GM19467 (cell line): ENCODE measurements around the gene P2RY14.
"Not testable (repeated sequence)": the region's sequence is repeated elsewhere in the genome, so short reads cannot be mapped to it uniquely, and the experiment has no call there.

Experiments used
- ATAC-seq: cut with Tn5 transposase; IDR thresholded peaks from one replicate; pipeline ENCODE4 v1.9.1; 2021; ENCODE audit warnings: mild to moderate bottlenecking, moderate library complexity; ENCODE audit not compliant: unreplicated experiment

Gene P2RY14

GRCh38 chr3:151195826-151196225 is 82.5 kb downstream of the P2RY14 start:
- ATAC-seq, result no peak

DNA sequence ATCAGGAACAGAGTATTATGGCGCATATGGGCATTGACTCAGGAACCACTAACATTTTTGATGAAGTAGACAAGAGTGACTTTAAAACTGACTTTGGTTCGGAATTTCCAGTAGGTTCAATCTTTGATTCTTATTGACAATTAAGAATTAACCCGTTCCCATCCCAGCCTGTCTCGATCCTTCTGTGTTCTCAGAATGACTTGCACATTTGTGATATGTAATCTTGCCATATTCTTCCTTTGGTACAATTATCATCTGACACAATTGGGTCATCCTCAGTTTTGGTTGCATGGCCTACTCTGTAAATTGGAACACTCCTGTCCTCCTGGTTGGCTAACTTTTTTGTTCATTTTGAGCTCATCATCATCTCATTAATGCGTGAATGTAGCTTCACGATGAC is 85.8 kb downstream of the P2RY14 start:
- no peak for ATAC-seq

DNA sequence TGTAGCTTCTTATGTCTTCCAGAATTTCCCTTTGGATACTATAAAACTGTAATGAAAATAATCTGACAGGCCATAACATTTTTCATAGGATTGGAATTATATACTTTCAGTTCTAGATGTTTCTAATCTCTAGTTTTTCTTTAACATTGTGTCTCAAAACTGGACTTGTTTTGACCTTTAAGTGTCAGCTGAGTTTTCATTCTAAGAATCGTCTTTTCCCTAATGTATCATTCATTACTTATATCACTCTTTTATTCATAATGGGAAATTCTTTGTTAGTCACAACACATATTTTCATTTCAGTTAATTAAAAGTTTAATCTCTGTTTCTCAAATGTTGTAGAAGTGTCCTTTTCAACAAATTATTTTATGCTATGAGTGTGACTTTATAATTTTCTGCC is 87.2 kb downstream of the P2RY14 start:
- ATAC-seq, result no peak

- no peak for ATAC-seq
Observed at GRCh38 chr3:151183265-151183671, 95.1 kb downstream of the P2RY14 start.

- no peak for ATAC-seq
Observed at GRCh38 chr3:151182349-151183079, 95.8 kb downstream of the P2RY14 start.

GRCh38 chr3:151178208-151178845 is 100.0 kb downstream of the P2RY14 start:
- no peak for ATAC-seq

DNA sequence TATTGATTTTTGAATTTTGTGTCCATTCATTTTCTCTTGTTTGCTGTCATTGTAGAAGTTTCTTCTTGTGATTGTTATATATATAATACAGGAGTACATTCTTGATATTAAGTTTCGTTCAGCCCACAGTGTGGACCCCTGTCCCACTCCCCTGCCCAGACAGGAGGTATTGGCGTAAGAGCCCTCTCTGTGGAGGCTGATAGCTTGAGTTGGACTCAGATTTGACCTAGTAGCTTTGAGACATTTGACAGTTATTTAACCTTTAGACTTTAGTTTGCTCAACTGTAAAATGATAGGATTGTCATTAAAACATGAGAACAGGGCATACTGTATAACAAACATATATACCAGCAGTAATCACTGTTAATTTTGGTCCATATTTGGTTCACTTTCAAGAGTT is 102.4 kb downstream of the P2RY14 start:
- no peak for ATAC-seq

- no peak for ATAC-seq
Observed at GRCh38 chr3:151174351-151174750, 104.0 kb downstream of the P2RY14 start.

DNA sequence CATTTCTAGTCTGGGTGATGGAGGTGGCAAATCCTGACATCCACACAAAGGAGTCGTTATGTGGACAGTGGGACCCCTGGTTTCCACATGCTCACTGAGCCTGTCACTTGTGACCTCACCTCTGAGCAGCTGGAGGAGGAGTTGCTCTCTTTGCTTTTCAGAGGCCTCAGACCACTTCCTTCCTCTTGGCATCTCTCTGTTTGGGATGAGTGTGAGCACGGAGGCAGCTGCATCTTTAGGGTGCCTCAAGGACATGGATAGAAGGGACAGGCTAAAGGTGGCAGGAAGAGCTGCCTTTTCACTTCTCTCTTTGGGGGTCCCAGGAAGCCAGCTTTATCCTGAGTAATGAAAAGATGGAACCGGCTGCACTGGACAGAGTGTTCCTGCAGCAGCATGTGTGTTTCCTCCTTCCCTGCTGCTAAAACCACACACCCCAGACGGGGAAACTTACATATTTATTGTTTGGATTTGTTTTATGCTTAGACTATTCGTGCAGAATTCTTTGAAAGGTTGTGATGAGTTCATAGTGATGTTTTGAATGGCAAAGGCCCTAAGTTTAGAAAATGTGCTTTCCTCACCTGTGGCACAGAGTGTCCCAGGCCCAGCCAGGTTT is 107.1 kb downstream of the P2RY14 start:
- peak; percentile 70 for ATAC-seq

- not testable (repeated sequence) for ATAC-seq
Observed at GRCh38 chr3:151169948-151170679, 108.2 kb downstream of the P2RY14 start.

DNA sequence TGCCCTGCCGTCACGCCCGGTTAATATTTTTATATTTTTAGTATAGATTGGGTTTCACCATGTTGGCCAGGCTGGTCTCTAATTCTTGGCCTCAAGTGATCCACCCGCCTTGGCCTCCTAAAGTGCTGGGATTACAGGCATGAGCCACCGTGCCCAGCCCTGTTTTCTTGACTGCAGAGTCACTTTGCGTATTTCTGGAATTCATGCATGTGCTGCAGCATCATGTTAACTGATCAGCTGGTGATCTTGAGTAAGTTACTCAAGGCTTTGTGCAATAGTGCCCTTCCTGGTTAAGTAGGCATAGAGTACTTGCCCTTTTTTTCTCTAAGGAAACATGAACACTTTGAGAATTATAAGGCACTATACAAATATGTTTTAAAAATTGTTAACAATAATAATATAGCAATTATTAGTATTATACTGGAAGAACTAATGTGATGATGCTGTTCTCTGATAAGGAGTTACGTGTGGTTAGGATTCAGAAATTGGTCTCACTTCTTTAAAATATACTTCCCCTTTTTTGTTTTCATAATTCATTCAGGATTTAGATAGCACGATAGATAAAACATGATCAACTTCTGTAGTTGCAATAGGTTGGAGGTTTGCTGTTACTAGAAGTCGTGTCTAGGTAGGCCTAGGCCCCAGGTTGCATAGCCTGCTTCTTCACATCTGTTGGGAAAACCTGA is 108.9 kb downstream of the P2RY14 start:
- ATAC-seq, result no peak

DNA sequence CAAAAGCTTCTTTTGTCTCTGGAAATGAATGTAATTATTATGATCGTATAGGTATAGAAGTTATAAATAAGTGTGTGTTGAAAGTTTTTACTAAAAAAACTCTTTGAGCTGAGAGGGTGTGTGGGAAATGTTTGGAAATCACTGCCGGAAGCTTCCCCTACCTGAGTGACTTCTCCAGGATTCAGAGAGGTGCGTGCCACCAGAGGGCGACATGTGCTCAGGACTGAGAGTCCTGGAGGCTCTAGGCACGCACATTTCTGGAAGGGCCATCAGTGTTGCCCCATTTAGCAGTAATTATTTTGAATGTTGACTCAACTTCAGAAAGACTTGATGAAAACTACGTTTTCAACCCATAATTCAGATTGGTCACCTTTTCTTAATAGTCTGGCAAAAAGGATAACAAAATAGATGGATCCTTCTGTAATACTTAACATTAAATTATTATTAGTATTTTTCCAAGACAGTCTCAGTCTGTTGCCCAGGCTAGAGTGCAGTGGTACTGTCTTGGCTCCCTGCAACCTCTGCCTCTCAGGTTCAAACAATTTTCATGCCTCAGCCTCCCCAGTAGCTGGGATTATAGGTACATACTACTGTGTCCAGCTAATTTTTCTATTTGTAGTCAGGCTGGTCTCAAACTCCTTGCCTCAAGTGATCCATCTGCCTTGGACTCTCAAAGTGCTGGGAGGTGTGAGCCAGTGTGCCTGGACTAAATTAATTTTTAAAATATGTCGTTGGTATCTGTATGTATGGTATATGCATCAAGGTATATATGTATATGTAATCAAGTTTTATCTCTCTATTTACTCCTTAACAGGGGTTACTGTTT is 109.9 kb downstream of the P2RY14 start:
- peak; percentile 48 for ATAC-seq

GRCh38 chr3:151166161-151166560 is 112.2 kb downstream of the P2RY14 start:
- ATAC-seq, result no peak

- ATAC-seq, result no peak
Observed at GRCh38 chr3:151165226-151165625, 113.1 kb downstream of the P2RY14 start.
